Mesendoderm (in vitro differentiated cells): ENCODE data around the gene SLC6A13.

ENCODE experiments used
- DNase-seq: peaks from one replicate; pipeline ENCODE4 v3.0.0; 2013
- H2AK5ac ChIP-seq: 2 replicates; pipeline ENCODE4 v1.6.1; 2013; ENCODE audit warnings: low read length, inconsistent platforms
- H2BK120ac ChIP-seq: 2 replicates; pipeline ENCODE4 v1.6.1; 2013; ENCODE audit warnings: low read depth, mild to moderate bottlenecking, low read length, moderate library complexity, mixed read lengths
- H2BK15ac ChIP-seq: replicated peaks from 2 replicates; pipeline ENCODE4 v1.6.1; 2013; ENCODE audit warnings: low read depth, mild to moderate bottlenecking, moderate library complexity
- H2BK5ac ChIP-seq: 2 replicates; pipeline ENCODE4 v1.6.1; 2013; ENCODE audit warnings: low read length, inconsistent platforms
- H3K18ac ChIP-seq: 2 replicates; pipeline ENCODE4 v1.6.1; 2013; ENCODE audit warnings: mild to moderate bottlenecking, low read length, mixed read lengths
- H3K23ac ChIP-seq: one replicate; pipeline ENCODE4 v1.6.1; 2013; ENCODE audit warnings: low read length
- H3K27ac ChIP-seq: 2 replicates; pipeline ENCODE4 v1.5.1; 2013; ENCODE audit warnings: low read depth, mild to moderate bottlenecking, inconsistent platforms, low read length, moderate library complexity
- H3K27me3 ChIP-seq: 2 replicates; pipeline ENCODE4 v1.6.1; 2013; ENCODE audit warnings: low read length, control low read depth, mild to moderate bottlenecking, inconsistent platforms; ENCODE audit not compliant: insufficient read depth, poor library complexity
- H3K36me3 ChIP-seq: 2 replicates; pipeline ENCODE4 v1.6.1; 2013; ENCODE audit warnings: low read length, inconsistent platforms; ENCODE audit not compliant: control insufficient read depth, insufficient read depth
- H3K4ac ChIP-seq: one replicate; pipeline ENCODE4 v1.6.1; 2013; ENCODE audit warnings: low read depth, mild to moderate bottlenecking, low read length, moderate library complexity
- H3K4me1 ChIP-seq: 2 replicates; pipeline ENCODE4 v1.6.1; 2013; ENCODE audit warnings: low read depth, low read length, inconsistent platforms; ENCODE audit not compliant: control insufficient read depth
- H3K4me2 ChIP-seq: 2 replicates; pipeline ENCODE4 v1.6.1; 2013; ENCODE audit warnings: low read length
- H3K4me3 ChIP-seq: 2 replicates; pipeline ENCODE4 v1.5.1; 2013; ENCODE audit warnings: mild to moderate bottlenecking, low read length
- H3K56ac ChIP-seq: one replicate; pipeline ENCODE4 v1.6.1; 2013; ENCODE audit warnings: low read length
- H3K79me1 ChIP-seq: 2 replicates; pipeline ENCODE4 v1.6.1; 2013; ENCODE audit warnings: low read length, inconsistent platforms
- H3K79me2 ChIP-seq: 2 replicates; pipeline ENCODE4 v1.6.1; 2013; ENCODE audit warnings: mild to moderate bottlenecking, low read length; ENCODE audit not compliant: control insufficient read depth, insufficient read depth
- H3K9ac ChIP-seq: 2 replicates; pipeline ENCODE4 v1.6.1; 2013; ENCODE audit warnings: low read length, inconsistent platforms
- H4K5ac ChIP-seq: one replicate; pipeline ENCODE4 v1.6.1; 2013; ENCODE audit warnings: low read length
- H4K8ac ChIP-seq: one replicate; pipeline ENCODE4 v1.6.1; 2013; ENCODE audit warnings: low read depth, mild to moderate bottlenecking, control low read depth, low read length, moderate library complexity
- WGBS: extraction: QIAGEN DNeasy Blood & Tissue Kit; methylation state at CpG from one replicate; pipeline ENCODE4 v1.1.7; 2013; ENCODE audit warnings: low lambda C conversion rate, missing lambda C conversion rate; ENCODE audit not compliant: insufficient coverage; ENCODE audit errors: extremely low coverage; 5-methylcytosine and 5-hydroxymethylcytosine counted together

Gene SLC6A13

DNA sequence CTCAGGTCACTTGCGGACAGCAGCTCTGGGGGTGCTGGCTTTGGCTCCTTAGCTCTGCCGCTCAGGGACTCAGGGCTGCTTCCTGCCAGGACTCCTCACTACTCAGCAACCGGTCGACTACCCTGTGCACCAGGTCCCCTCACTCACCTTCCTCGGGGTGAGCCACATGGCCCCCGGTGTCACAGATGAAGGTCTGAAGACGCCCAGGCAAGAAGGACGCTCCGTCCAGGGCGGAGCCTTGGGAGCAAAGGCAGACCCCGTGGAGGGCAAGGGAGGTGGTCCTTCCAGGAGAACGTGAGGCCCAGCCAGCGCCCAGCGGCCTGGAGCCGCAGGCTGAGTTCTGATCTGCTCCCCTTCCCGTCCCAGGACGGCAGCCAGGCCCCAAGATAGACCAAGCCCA lies 80.7 kb downstream of the SLC6A13 start:
- H3K4me3 ChIP-seq = no peak overlapping the region
- H3K18ac ChIP-seq = no peak overlapping the region
- no peak overlapping the region for H2BK15ac ChIP-seq
- H3K79me1 ChIP-seq = no peaks in the 10 kb centered on the region
- no peak overlapping the region for H2AK5ac ChIP-seq
- H3K56ac ChIP-seq = no peak overlapping the region
- H3K4ac ChIP-seq = no peak overlapping the region
- H3K4me1 ChIP-seq = no peaks in the 10 kb centered on the region
- no peaks in the 10 kb centered on the region for H3K36me3 ChIP-seq
- H2BK5ac ChIP-seq = no peak overlapping the region
- H3K4me2 ChIP-seq = no peak overlapping the region
- H3K27ac ChIP-seq = no peak overlapping the region
- no peak overlapping the region for H2BK120ac ChIP-seq
- no peak overlapping the region for H4K5ac ChIP-seq
- H3K27me3 ChIP-seq = no peaks in the 10 kb centered on the region
- no peak overlapping the region for H3K23ac ChIP-seq
- H3K9ac ChIP-seq = no peak overlapping the region
- no peaks in the 10 kb centered on the region for H3K79me2 ChIP-seq
- H4K8ac ChIP-seq = no peak overlapping the region
- DNase-seq = no peak
- no CpG with 5 or more reads among the region's 17 CpGs for WGBS

DNA sequence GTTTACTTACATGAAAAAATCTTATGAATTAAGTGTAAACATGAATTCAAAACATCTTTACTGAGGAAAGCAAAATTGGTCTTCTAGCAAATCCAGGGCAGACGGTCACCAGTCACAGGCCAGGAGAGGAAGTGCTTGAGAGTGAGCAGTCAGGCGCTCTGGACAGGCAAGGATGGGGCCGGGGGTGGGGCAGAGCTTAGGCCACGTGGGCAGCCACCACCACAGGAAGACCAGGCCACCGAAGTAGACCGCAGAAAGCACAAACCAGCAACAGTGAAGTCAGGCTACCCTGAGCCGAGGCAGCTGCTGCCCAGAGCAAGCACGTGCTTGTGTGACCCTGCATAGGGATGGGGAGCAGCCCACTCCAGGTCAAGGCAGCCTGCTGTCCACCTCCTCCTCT lies 82.2 kb downstream of the SLC6A13 start:
- Histone ChIP-seq H3K4me3 (no peak overlapping the region), H3K4ac (no peak overlapping the region), H3K23ac (no peak overlapping the region), H3K79me2 (no peaks in the 10 kb centered on the region), H3K79me1 (no peaks in the 10 kb centered on the region), H3K56ac (no peak overlapping the region), H4K5ac (no peak overlapping the region), H3K27me3 (no peaks in the 10 kb centered on the region), H3K18ac (no peak overlapping the region), H4K8ac (no peak overlapping the region), H3K36me3 (no peaks in the 10 kb centered on the region), H3K4me1 (no peaks in the 10 kb centered on the region), H2BK15ac (no peak overlapping the region), H3K27ac (no peak overlapping the region), H3K9ac (no peak overlapping the region), H3K4me2 (no peak overlapping the region), H2AK5ac (no peak overlapping the region), H2BK120ac (no peak overlapping the region), H2BK5ac (no peak overlapping the region)
- DNase-seq = no peak
- no CpG with 5 or more reads among the region's 8 CpGs for WGBS

DNA sequence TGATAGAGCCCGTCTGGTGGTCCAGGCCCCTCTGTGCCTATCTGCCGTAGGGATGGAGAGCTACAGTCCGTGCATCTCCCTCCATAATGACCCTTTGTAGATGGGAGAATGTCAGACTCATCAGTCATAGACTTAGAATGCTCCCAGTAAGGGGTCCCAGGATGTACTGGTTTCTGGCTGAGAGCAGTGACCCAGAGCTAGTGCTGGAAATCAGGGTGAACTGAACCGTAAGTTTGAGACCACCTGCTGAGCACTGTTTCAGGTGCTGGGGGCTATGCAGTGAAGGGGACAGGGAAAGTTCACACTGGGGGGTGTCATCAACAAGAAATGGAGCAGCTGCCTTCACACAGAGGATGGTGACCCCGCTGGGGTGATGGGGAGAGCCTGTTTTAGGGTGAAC lies 82.8 kb downstream of the SLC6A13 start:
- no peaks in the 10 kb centered on the region for H3K79me2 ChIP-seq
- H4K8ac ChIP-seq = no peak overlapping the region
- H3K27me3 ChIP-seq = no peaks in the 10 kb centered on the region
- no peak overlapping the region for H3K27ac ChIP-seq
- no peak overlapping the region for H3K56ac ChIP-seq
- H3K79me1 ChIP-seq = no peaks in the 10 kb centered on the region
- no peak overlapping the region for H2BK120ac ChIP-seq
- H3K18ac ChIP-seq = no peak overlapping the region
- no peak overlapping the region for H3K4ac ChIP-seq
- no peak overlapping the region for H3K4me2 ChIP-seq
- H2BK5ac ChIP-seq = no peak overlapping the region
- H4K5ac ChIP-seq = no peak overlapping the region
- H3K23ac ChIP-seq = no peak overlapping the region
- no peak overlapping the region for H2BK15ac ChIP-seq
- H2AK5ac ChIP-seq = no peak overlapping the region
- no peak overlapping the region for H3K9ac ChIP-seq
- no peak for DNase-seq
- no peak overlapping the region for H3K4me3 ChIP-seq
- no CpG with 5 or more reads among the region's 5 CpGs for WGBS
- no peaks in the 10 kb centered on the region for H3K4me1 ChIP-seq
- no peaks in the 10 kb centered on the region for H3K36me3 ChIP-seq

DNA sequence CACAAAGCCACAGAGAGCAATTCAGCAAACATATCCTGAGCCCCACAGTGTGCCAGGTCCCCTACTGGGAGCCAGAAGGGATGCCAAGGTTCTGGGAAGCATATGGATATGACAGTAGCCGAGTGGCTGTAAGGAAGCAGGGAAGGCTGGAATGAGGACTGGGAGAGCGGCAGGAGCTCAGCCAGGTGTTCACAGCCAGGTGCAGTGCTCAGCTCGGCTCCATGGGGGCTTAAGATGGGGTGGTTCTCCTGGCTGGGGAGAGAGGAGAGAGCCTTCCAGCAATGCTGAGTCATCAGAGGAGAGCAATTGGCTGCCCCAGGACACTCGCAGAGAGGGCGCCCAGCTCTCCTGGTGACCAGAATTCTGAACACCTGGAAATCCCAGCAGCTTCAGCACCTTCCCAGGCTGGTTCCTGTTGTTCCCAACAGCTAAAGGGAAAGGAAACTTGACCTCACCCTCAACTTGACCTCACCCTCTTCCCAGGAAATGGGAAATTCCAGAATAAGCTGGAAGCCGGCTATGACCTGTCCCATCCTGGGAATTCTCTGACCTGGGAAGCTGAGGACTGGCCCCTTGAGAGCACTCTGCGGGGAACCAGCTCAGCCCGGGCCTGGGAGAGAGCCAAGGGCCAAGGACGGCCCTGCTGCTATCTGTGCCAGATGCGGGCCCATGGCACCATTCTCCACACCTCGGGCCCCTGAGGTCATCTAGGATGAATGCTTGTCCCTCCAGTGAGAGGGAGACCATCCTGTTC lies 83.3 kb downstream of the SLC6A13 start:
- Histone ChIP-seq H2AK5ac (no peak overlapping the region), H3K18ac (no peak overlapping the region), H2BK15ac (no peak overlapping the region), H3K36me3 (no peaks in the 10 kb centered on the region), H3K4me2 (no peak overlapping the region), H3K79me1 (no peaks in the 10 kb centered on the region), H3K4ac (no peak overlapping the region), H3K27ac (no peak overlapping the region), H2BK5ac (no peak overlapping the region), H3K23ac (no peak overlapping the region), H2BK120ac (no peak overlapping the region), H3K4me3 (no peak overlapping the region), H3K9ac (no peak overlapping the region), H4K8ac (no peak overlapping the region), H3K56ac (no peak overlapping the region), H3K27me3 (no peaks in the 10 kb centered on the region), H4K5ac (no peak overlapping the region), H3K79me2 (no peaks in the 10 kb centered on the region), H3K4me1 (no peaks in the 10 kb centered on the region)
- DNase-seq = peak; percentile 17
- no CpG with 5 or more reads among the region's 11 CpGs for WGBS

DNA sequence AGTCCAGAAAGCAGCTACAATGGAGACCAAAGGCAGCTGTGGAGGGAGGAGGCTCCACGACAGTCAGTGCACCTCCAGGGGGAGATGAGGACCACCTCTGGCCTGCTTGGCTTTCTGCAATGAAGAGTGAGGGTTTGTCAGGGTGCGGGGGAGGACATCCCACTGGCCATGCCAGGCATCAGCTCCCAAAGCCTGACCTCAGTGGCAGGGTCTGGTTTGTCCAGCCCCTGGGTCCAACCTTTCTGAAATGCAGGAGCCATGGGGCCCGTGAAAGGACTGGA lies 83.9 kb downstream of the SLC6A13 start:
- Histone ChIP-seq H2BK120ac (no peak overlapping the region), H3K23ac (no peak overlapping the region), H3K79me2 (no peaks in the 10 kb centered on the region), H4K8ac (no peak overlapping the region), H2AK5ac (no peak overlapping the region), H3K4me2 (no peak overlapping the region), H3K27me3 (no peaks in the 10 kb centered on the region), H3K27ac (no peak overlapping the region), H3K4me3 (no peak overlapping the region), H4K5ac (no peak overlapping the region), H3K36me3 (no peaks in the 10 kb centered on the region), H2BK15ac (no peak overlapping the region), H3K9ac (no peak overlapping the region), H2BK5ac (no peak overlapping the region), H3K4me1 (no peaks in the 10 kb centered on the region), H3K79me1 (no peaks in the 10 kb centered on the region), H3K56ac (no peak overlapping the region), H3K4ac (no peak overlapping the region), H3K18ac (no peak overlapping the region)
- WGBS = no CpG with 5 or more reads among the region's 3 CpGs
- peak; percentile 17 for DNase-seq
